Left lung (tissue), 10 donors: ENCODE results near the gene POFUT1. TPM values are rescaled to one million over a fixed set of nuclear protein-coding genes. Genes with fewer than 3 reads are reported as not detected.

Source experiments
- ATAC-seq: fragments of 200-7000 bp; cut with Tn5 transposase; one replicate; pipeline ENCODE4 v1.9.1; 2020; ENCODE audit warnings: moderate library complexity
- DNase-seq, 4 donors: peaks; one replicate each; pipeline ENCODE4 v3.0.0-alpha.2; 2013 to 2020
- H3K27ac ChIP-seq, 2 donors: fragments of 200-600 bp; sonication (generic) in 1 of 2; one replicate each; pipeline versions ENCODE4 v1.5.0 to v1.8.0; 2020 to 2021
- H3K27me3 ChIP-seq, 2 donors: fragments of 200-600 bp; sonication (generic) in 1 of 2; one replicate each; pipeline versions ENCODE4 v1.5.0 to v1.8.0; 2020 to 2021
- H3K36me3 ChIP-seq, 2 donors: fragments of 200-600 bp; sonication (generic) in 1 of 2; one replicate each; pipeline versions ENCODE4 v1.5.0 to v1.8.0; 2020 to 2021
- H3K4me1 ChIP-seq, 2 donors: fragments of 200-600 bp; one replicate each; pipeline ENCODE4 v1.8.0; 2021
- H3K4me3 ChIP-seq, 2 donors: fragments of 200-600 bp; sonication (generic) in 1 of 2; one replicate each; pipeline versions ENCODE4 v1.5.0 to v1.8.0; 2020 to 2021; ENCODE audit warnings: mild to moderate bottlenecking in 1 of 2
- H3K9me3 ChIP-seq, 2 donors: fragments of 200-600 bp; sonication (generic) in 1 of 2; one replicate each; pipeline versions ENCODE4 v1.5.0 to v1.8.0; 2020 to 2021
- intact Hi-C, 2 donors: fragments of 100-400 bp; cut with DNase I; formaldehyde crosslinking; loops; one replicate each; pipeline versions ENCODE4 v1.11.2 to v1.14.2; 2022
- polyA plus RNA-seq, 6 donors: library from polyadenylated mRNA; unstranded; fragments of 120-200 nt; gene quantifications; one replicate each; pipeline ENCODE4 v1.2.1, GENCODE V29; 2013; ENCODE audit not compliant: insufficient read length in 6 of 6
- total RNA-seq, 2 donors: library from RNA; stranded (reverse); fragmentation: NEBNext Ultra II Directional; extraction: Animal tissue kit (Norgen Biotek cat#: 25700); gene quantifications; one replicate each; pipeline ENCODE4 v1.2.1, GENCODE V29; 2021
- TF ChIP-seq, protein P1 (sequence below), 2 donors: fragments of 200-600 bp; sonication (generic) in 1 of 2; IDR thresholded peaks; one replicate each; pipeline versions ENCODE4 v1.5.0 to v1.8.0; 2021; ENCODE audit warnings: antibody characterized with exemption in 2 of 2
- donor health status: DM: no; HTN: yes; CAD: no.
- donor health status: DM: no; HTN: no; CAD: no.

The POFUT1 gene
- total and polyA plus RNA-seq, 8 donors = 29.2 to 42.2 (median 36.6) TPM

DNA sequence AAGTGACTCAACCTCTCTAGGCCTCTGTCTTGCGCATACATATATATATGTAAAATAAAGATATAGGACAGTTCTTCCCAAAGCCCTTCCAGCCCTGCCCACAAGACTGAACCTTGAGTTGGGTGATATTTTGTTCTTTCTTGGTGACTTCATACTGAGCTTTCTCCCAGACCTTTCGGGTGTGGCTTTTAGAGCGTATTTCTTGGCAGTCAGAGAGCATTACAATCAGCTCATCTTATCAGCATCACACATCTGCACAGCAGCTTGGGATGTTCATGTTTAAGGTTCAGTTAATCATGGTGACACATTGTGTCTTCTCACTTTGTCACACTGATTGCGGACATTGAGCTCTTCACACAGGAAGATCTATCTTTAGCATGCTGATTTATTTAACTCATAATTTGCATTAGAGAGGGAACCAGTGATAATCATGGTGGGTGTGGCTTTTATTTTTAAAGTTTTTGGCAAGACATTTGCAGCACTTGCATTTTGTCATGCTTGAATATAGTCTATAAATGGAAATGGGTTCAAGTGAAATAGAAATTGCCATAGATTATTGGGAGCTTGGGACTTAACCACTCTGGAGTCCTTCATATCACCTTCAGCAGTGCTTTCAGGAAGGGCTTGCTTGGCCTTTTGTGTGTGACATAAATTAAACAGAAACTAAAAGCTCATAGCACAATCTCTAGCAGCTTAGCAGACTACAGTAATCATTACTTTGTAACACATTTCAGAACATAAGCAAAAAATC is 78.1 kb downstream of the POFUT1 start:
- H3K9me3 ChIP-seq = no peaks in the 10 kb centered on the region
- TF ChIP-seq, protein P1, sequence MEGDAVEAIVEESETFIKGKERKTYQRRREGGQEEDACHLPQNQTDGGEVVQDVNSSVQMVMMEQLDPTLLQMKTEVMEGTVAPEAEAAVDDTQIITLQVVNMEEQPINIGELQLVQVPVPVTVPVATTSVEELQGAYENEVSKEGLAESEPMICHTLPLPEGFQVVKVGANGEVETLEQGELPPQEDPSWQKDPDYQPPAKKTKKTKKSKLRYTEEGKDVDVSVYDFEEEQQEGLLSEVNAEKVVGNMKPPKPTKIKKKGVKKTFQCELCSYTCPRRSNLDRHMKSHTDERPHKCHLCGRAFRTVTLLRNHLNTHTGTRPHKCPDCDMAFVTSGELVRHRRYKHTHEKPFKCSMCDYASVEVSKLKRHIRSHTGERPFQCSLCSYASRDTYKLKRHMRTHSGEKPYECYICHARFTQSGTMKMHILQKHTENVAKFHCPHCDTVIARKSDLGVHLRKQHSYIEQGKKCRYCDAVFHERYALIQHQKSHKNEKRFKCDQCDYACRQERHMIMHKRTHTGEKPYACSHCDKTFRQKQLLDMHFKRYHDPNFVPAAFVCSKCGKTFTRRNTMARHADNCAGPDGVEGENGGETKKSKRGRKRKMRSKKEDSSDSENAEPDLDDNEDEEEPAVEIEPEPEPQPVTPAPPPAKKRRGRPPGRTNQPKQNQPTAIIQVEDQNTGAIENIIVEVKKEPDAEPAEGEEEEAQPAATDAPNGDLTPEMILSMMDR (IDR thresholded peaks at IDR 0.05) = no peak
- ATAC-seq (no peak), DNase-seq (no peak)
- H3K27me3 ChIP-seq = no peaks in the 10 kb centered on the region
- peak overlapping the region; percentile 7 to 49 for H3K27ac ChIP-seq
- H3K36me3 ChIP-seq = no peaks in the 10 kb centered on the region
- peaks cover 0 to 22% of the 10 kb centered on the region in 2 donors for H3K4me1 ChIP-seq
- no peak overlapping the region for H3K4me3 ChIP-seq
- intact Hi-C loops = no loop called here

DNA sequence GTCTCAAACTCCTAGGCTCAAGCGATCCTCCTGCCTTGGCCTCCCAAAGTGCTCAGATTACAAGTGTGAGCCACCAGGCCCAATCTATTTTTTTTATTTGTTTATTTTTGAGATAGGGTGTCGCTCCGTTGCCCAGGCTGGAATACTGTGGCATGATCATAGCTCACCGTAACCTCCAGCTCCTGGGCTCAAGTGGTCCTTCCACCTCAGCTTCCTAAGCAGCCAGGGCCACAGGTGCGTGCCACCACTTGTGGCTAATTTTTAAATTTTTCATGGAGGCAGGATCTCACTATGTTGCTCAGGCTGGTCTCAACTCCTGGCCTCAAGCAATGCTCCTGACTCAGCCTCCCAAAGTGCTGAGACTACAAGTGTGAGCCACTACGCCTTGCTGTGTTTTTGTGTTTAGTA is 79.6 kb downstream of the POFUT1 start:
- H3K4me1 ChIP-seq = peaks cover 0 to 22% of the 10 kb centered on the region in 2 donors
- H3K9me3 ChIP-seq = no peaks in the 10 kb centered on the region
- H3K36me3 ChIP-seq = no peaks in the 10 kb centered on the region
- no peak for ATAC-seq
- no peak for DNase-seq
- no peak overlapping the region for H3K4me3 ChIP-seq
- intact Hi-C loops = no loop called here
- TF ChIP-seq, protein P1 (IDR thresholded peaks at IDR 0.05) = no peak
- H3K27ac ChIP-seq = no peak overlapping the region
- H3K27me3 ChIP-seq = no peaks in the 10 kb centered on the region

Other genes with a start within 250 kb of the POFUT1 start
- gene XKR7, start 239.7 kb upstream of the POFUT1 start, total RNA-seq = under 1 TPM in 1 of 2 donors, not detected in 1; 0.05 TPM
- under 1 TPM; 0.06 to 0.19 (median 0.08) TPM for gene XKR7, start 239.7 kb upstream of the POFUT1 start, polyA plus RNA-seq
- gene CCM2L, start 197.4 kb upstream of the POFUT1 start, total RNA-seq = 10 to 100 TPM in 1 of 2 donors, 1 to 10 TPM in 1; 6.8 to 13.5 TPM
- 10 to 100 TPM; 11.6 to 16.5 (median 13.3) TPM for gene CCM2L, start 197.4 kb upstream of the POFUT1 start, polyA plus RNA-seq
- 100 to 1,000 TPM in 1 of 2 donors, 10 to 100 TPM in 1; 30.8 to 110 TPM for gene HCK, start 155.6 kb upstream of the POFUT1 start, total RNA-seq
- 1 to 10 TPM; 3.0 to 5.4 (median 4.4) TPM for gene HCK, start 155.6 kb upstream of the POFUT1 start, polyA plus RNA-seq
- 10 to 100 TPM; 56.2 to 59.1 TPM for gene TM9SF4, start 98.2 kb upstream of the POFUT1 start, total RNA-seq
- 10 to 100 TPM; 57.4 to 63.5 (median 61.4) TPM for gene TM9SF4, start 98.2 kb upstream of the POFUT1 start, polyA plus RNA-seq
- gene PLAGL2, start 137 bp upstream of the POFUT1 start, total RNA-seq = 10 to 100 TPM; 12.6 to 14.5 TPM
- gene PLAGL2, start 137 bp upstream of the POFUT1 start, polyA plus RNA-seq = 10 to 100 TPM; 22.6 to 28.0 (median 26.8) TPM
- 10 to 100 TPM; 27.4 to 34.6 TPM for gene KIF3B, start 69.8 kb downstream of the POFUT1 start, total RNA-seq
- gene KIF3B, start 69.8 kb downstream of the POFUT1 start, polyA plus RNA-seq = 10 to 100 TPM; 22.9 to 28.7 (median 26.8) TPM
- gene ASXL1, start 150.5 kb downstream of the POFUT1 start, total RNA-seq = 10 to 100 TPM; 51.1 to 69.2 TPM
- 10 to 100 TPM; 73.1 to 90.0 (median 81.5) TPM for gene ASXL1, start 150.5 kb downstream of the POFUT1 start, polyA plus RNA-seq